SJSA1 (cell line): ENCODE data around the gene PIWIL1. TPM values are rescaled to one million over a fixed set of nuclear protein-coding genes. Genes with fewer than 3 reads are reported as not detected.

Source experiments
- DNase-seq, 2 experiments: peaks; one replicate each; pipeline ENCODE4 v3.0.0-alpha.2; 2015 to 2020; ENCODE audit warnings: low spot score in 2 of 2, low read depth in 1 of 2
- H3K27ac ChIP-seq: fragments of 250-450 bp; sonication (Bioruptor Pico); 2 replicates; pipeline ENCODE4 v1.5.1; 2020; ENCODE audit warnings: mild to moderate bottlenecking, moderate library complexity
- H3K27me3 ChIP-seq: fragments of 250-450 bp; sonication (Bioruptor Pico); replicated peaks from 2 replicates; pipeline ENCODE4 v1.5.1; 2020; ENCODE audit warnings: mild to moderate bottlenecking, moderate library complexity
- H3K36me3 ChIP-seq: fragments of 250-450 bp; sonication (Bioruptor Pico); 2 replicates; pipeline ENCODE4 v1.5.1; 2020; ENCODE audit warnings: mild to moderate bottlenecking
- H3K4me1 ChIP-seq: fragments of 250-450 bp; sonication (Bioruptor Pico); replicated peaks from 2 replicates; pipeline ENCODE4 v1.6.1; 2021; ENCODE audit warnings: mild to moderate bottlenecking
- H3K4me3 ChIP-seq: fragments of 250-450 bp; sonication (Bioruptor Pico); 2 replicates; pipeline ENCODE4 v1.5.1; 2020; ENCODE audit warnings: mild to moderate bottlenecking
- H3K9me3 ChIP-seq: fragments of 250-450 bp; sonication (Bioruptor Pico); replicated peaks from 2 replicates; pipeline ENCODE4 v1.5.1; 2020; ENCODE audit warnings: mild to moderate bottlenecking
- total RNA-seq: library from RNA; depleted of rRNA; stranded (reverse); fragments of >200 nt; shearing (Covaris generic); gene quantifications from 2 replicates; pipeline ENCODE4 v1.2.3, GENCODE V29; 2014; rRNA removed

Gene PIWIL1
- total RNA-seq = not detected in 2 replicates

DNA sequence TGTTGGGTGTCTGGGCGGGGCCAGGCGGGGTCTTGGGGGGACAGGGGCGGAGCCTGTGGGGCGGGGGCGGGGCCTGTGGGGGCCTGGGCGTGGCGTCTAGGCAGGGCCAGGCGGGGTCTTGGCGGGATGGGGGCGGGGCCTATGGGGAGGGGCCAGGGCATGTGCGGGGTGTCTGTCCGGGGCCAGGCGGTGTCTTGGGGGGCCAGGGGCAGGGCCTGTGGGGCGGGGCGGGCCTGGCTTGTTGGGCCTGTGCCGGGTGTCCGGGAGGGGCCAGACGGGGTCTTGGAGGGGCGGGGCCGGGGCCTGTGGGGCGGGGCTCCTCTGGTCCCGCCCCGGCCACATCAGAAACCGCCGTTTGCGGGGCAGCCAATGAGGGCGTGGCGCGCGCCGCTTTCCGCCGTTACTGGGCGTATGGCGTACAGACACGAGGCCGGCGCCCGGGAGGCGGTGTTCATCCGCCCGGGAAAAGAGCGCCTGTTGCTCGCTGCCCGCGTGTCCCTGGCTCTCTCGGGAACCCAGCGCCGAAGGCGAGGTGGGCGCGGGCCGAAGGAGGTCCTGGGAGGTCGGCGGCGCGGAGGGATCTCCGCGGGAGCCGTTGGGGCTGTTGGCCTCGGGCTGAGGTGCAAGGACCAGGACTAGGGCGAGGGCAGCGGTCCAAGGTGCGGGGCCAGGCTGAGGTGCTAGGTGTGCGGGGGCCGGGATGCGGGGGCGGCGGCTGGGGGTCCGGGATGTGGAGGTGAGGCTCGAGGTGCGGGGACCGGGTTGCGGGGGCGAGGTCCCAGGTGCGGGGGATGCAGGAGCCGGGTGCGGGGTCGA is at the start of gene PIWIL1:
TSS of gene PIWIL1 (plus strand) at position 400 of the 816 bp plus-strand sequence. CDS start 4,705 bp downstream, outside the sequence.
- H3K4me1 ChIP-seq = no peaks in the 10 kb centered on the region
- DNase-seq = no peak
- no peak within 1 kb of the TSS for H3K27ac ChIP-seq
- H3K4me3 ChIP-seq = no peak within 1 kb of the TSS
- H3K27me3 ChIP-seq = no peaks in the 10 kb centered on the region
- H3K9me3 ChIP-seq = 0 out of 2 replicates have a peak, but pooled peaks cover 4% of the 10 kb centered on the region
- H3K36me3 ChIP-seq = no peaks in the 10 kb centered on the region

DNA sequence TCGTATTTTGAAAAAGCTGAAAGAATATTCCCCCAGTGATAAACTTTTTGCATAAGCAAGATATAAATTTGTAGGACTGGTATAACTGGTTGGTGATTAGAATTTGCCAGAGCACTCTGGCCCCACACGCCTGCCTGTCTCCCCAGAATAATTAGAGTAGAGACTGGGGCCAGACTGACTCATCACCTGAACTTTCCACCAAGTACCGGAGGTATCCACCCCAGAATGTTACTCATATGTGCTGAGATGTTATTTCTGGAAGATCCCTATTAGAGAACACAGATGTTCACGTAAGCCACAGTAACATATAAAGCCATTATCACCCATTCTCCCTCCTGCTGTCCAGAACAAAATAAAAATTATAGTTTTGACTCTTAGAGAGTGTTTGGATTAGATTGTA is 49.5 kb upstream of the PIWIL1 start:
- Histone ChIP-seq H3K4me1 (no peaks in the 10 kb centered on the region), H3K36me3 (no peaks in the 10 kb centered on the region), H3K27me3 (no peaks in the 10 kb centered on the region), H3K9me3 (no peaks in the 10 kb centered on the region), H3K4me3 (no peak overlapping the region), H3K27ac (no peak overlapping the region)
- no peak for DNase-seq

DNA sequence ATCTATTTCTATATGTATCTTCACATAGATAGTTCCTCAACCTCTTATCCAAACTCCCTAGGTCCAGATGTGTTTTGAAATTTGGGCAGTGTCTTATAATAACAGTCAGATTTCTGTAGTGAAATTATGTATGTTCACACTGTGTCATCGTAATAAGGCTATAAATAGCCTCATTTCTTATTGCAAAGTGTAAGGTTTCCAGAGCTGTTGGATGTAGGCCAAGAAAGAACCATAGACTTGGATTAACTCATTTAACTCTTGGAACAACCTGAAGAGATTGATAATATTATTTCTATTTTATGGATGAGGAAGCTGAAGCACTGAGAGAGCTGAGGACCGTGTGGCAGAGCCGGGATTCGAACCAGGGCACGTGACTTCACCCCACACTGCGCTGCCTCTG is 49.0 kb upstream of the PIWIL1 start:
- H3K4me3 ChIP-seq = no peak overlapping the region
- H3K9me3 ChIP-seq = no peaks in the 10 kb centered on the region
- H3K36me3 ChIP-seq = no peaks in the 10 kb centered on the region
- no peak overlapping the region for H3K27ac ChIP-seq
- H3K4me1 ChIP-seq = no peaks in the 10 kb centered on the region
- no peaks in the 10 kb centered on the region for H3K27me3 ChIP-seq
- no peak for DNase-seq

GRCh38 chr12:130290114-130290513 is 47.6 kb upstream of the PIWIL1 start:
- H3K4me1 ChIP-seq = no peaks in the 10 kb centered on the region
- no peak overlapping the region for H3K27ac ChIP-seq
- H3K4me3 ChIP-seq = no peak overlapping the region
- DNase-seq = no peak
- no peaks in the 10 kb centered on the region for H3K27me3 ChIP-seq
- H3K36me3 ChIP-seq = no peaks in the 10 kb centered on the region
- H3K9me3 ChIP-seq = no peaks in the 10 kb centered on the region

DNA sequence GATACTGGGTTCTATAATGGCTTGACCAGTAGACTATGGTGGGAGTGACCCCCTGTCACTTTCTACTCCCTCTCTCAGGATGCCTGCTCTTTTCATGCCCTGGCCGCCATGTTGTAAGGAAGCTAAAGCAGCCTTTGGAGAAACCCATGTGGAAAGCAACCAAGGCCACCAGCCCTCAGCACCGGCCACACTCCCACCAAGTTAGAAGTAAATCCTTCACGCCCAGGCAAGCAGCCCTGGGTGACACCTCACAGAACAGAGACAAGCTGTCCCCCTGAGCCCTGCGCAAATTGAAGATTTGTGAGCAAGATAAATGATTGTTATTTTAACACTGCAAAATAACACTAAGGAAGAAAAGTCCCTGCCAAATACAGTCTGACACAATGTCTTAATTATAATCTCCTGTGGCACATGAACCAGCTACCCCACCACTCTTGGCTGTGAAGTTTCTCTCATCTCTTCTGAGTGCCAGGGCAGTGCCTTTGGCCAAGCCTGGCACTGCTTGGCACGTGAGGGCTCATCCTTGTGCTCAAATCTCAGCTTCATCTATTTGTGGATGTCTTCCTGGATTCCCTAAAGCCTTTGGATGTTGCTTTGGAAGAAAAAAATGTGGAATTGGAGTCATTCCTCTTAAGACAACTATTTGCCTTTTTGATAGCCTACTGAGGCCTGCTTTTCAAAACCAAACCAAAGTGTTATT is 39.2 kb upstream of the PIWIL1 start:
- no peaks in the 10 kb centered on the region; the same call in 1 of the 2 replicates for H3K9me3 ChIP-seq
- H3K27me3 ChIP-seq = no peaks in the 10 kb centered on the region
- no peaks in the 10 kb centered on the region for H3K36me3 ChIP-seq
- no peaks in the 10 kb centered on the region for H3K4me1 ChIP-seq
- H3K27ac ChIP-seq = no peak overlapping the region
- no peak for DNase-seq
- no peak overlapping the region for H3K4me3 ChIP-seq

GRCh38 chr12:130299574-130299973 is 38.1 kb upstream of the PIWIL1 start:
- no peaks in the 10 kb centered on the region for H3K4me1 ChIP-seq
- no peaks in the 10 kb centered on the region; the same call in 1 of the 2 replicates for H3K9me3 ChIP-seq
- no peaks in the 10 kb centered on the region for H3K27me3 ChIP-seq
- no peak overlapping the region for H3K27ac ChIP-seq
- no peak overlapping the region for H3K4me3 ChIP-seq
- DNase-seq = no peak
- H3K36me3 ChIP-seq = no peaks in the 10 kb centered on the region

GRCh38 chr12:130300090-130300489 is 37.6 kb upstream of the PIWIL1 start:
- H3K9me3 ChIP-seq = no peaks in the 10 kb centered on the region; the same call in 1 of the 2 replicates
- no peak for DNase-seq
- no peaks in the 10 kb centered on the region for H3K36me3 ChIP-seq
- no peak overlapping the region for H3K4me3 ChIP-seq
- no peaks in the 10 kb centered on the region for H3K27me3 ChIP-seq
- no peak overlapping the region for H3K27ac ChIP-seq
- no peaks in the 10 kb centered on the region for H3K4me1 ChIP-seq

GRCh38 chr12:130300737-130301535 is 36.8 kb upstream of the PIWIL1 start:
- no peak overlapping the region for H3K4me3 ChIP-seq
- no peak for DNase-seq
- H3K4me1 ChIP-seq = no peaks in the 10 kb centered on the region
- no peaks in the 10 kb centered on the region; the same call in 1 of the 2 replicates for H3K9me3 ChIP-seq
- no peaks in the 10 kb centered on the region for H3K36me3 ChIP-seq
- H3K27ac ChIP-seq = no peak overlapping the region
- no peaks in the 10 kb centered on the region for H3K27me3 ChIP-seq

DNA sequence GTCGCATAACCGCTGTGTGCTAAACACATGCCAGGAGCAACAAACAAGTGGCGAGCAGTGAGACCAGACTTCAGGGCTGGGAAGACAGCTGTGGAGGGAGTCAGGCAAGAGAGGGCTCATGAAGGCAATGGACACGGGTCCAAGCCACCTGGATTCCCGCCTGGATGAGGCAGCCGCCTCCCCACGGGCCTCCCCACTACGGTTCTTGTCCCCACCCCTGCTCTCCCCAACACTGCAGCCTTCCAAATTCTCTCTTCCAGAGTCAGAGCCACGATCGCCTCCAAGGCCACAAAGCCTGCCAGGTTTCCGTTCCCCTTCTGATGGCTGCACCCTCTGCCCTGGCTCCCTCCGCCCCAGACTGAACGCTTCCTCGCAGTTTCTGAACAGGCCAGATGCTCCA is 36.1 kb upstream of the PIWIL1 start:
- Histone ChIP-seq H3K4me3 (no peak overlapping the region), H3K9me3 (no peaks in the 10 kb centered on the region; the same call in 1 of the 2 replicates), H3K36me3 (no peaks in the 10 kb centered on the region), H3K27ac (no peak overlapping the region), H3K27me3 (no peaks in the 10 kb centered on the region), H3K4me1 (no peaks in the 10 kb centered on the region)
- no peak for DNase-seq

- no peak for DNase-seq
- H3K4me3 ChIP-seq = no peak overlapping the region
- no peaks in the 10 kb centered on the region; the same call in 1 of the 2 replicates for H3K9me3 ChIP-seq
- no peaks in the 10 kb centered on the region for H3K36me3 ChIP-seq
- H3K27me3 ChIP-seq = no peaks in the 10 kb centered on the region
- H3K27ac ChIP-seq = no peak overlapping the region
- no peaks in the 10 kb centered on the region for H3K4me1 ChIP-seq
These were observed 33.9 kb upstream of the PIWIL1 start for GRCh38 chr12:130303781-130304180.

- Histone ChIP-seq H3K4me1 (no peaks in the 10 kb centered on the region), H3K9me3 (no peaks in the 10 kb centered on the region), H3K27ac (no peak overlapping the region), H3K27me3 (no peaks in the 10 kb centered on the region), H3K4me3 (no peak overlapping the region), H3K36me3 (no peaks in the 10 kb centered on the region)
- no peak for DNase-seq
These were observed 29.8 kb upstream of the PIWIL1 start for GRCh38 chr12:130307859-130308258.

- Histone ChIP-seq H3K4me1 (no peaks in the 10 kb centered on the region), H3K27ac (no peak overlapping the region), H3K27me3 (no peaks in the 10 kb centered on the region), H3K4me3 (no peak overlapping the region), H3K9me3 (no peaks in the 10 kb centered on the region), H3K36me3 (no peaks in the 10 kb centered on the region)
- no peak for DNase-seq
These were observed 29.3 kb upstream of the PIWIL1 start for GRCh38 chr12:130308393-130308792.

- Histone ChIP-seq H3K4me3 (no peak overlapping the region), H3K9me3 (0 out of 2 replicates have a peak, but pooled peaks cover 3% of the 10 kb centered on the region), H3K36me3 (no peaks in the 10 kb centered on the region), H3K4me1 (no peaks in the 10 kb centered on the region), H3K27me3 (no peaks in the 10 kb centered on the region), H3K27ac (no peak overlapping the region)
- no peak for DNase-seq
These were observed 21.4 kb upstream of the PIWIL1 start for GRCh38 chr12:130316251-130316650.
